H1 (cell line): ENCODE measurements around the gene IQGAP1. TPM values are rescaled to one million over a fixed set of nuclear protein-coding genes. Genes with fewer than 3 reads are reported as not detected.

Experiments
- CTCF ChIA-PET: fragments of 300-600 bp; sonication (Branson Sonifier 250); formaldehyde crosslinking; loops from one replicate; lab custom pipeline; 2021; ENCODE audit not compliant: partially characterized antibody; lab: Charles Lee
- POLR2A ChIA-PET: fragments of 300-600 bp; sonication (Branson Sonifier 250); formaldehyde crosslinking; loops from one replicate; lab custom pipeline; 2021; ENCODE audit warnings: inconsistent platforms; ENCODE audit not compliant: partially characterized antibody; lab: Charles Lee
- DNase-seq, 2 experiments: peaks; one replicate each; pipeline versions ENCODE4 v3.0.0 to v3.0.0-alpha.2; 2010 to 2022; ENCODE audit warnings: low spot score in 2 of 2, low read depth in 1 of 2, mixed read lengths in 1 of 2
- FAIRE-seq: peaks from 2 replicates; lab custom pipeline; 2011; peaks lifted over from hg19 to GRCh38; lab: Jason Lieb, UNC
- H2AFZ ChIP-seq: 2 replicates; pipeline ENCODE4 v1.8.1; 2012; ENCODE audit warnings: low read length, inconsistent platforms
- H2AK5ac ChIP-seq: 2 replicates; pipeline ENCODE4 v1.6.1; 2013; ENCODE audit warnings: low read depth, low read length
- H2BK120ac ChIP-seq: replicated peaks from 2 replicates; pipeline ENCODE3; 2013; ENCODE audit warnings: low read depth, low read length, inconsistent platforms
- H2BK12ac ChIP-seq: 2 replicates; pipeline ENCODE4 v1.6.1; 2013; ENCODE audit warnings: low read depth, low read length
- H2BK15ac ChIP-seq: 2 replicates; pipeline ENCODE4 v1.6.1; 2013; ENCODE audit warnings: low read length
- H2BK20ac ChIP-seq: 2 replicates; pipeline ENCODE4 v1.6.1; 2013; ENCODE audit warnings: low read length
- H2BK5ac ChIP-seq: 2 replicates; pipeline ENCODE4 v1.6.1; 2013; ENCODE audit warnings: low read depth, low read length
- H3K14ac ChIP-seq: 2 replicates; pipeline ENCODE4 v1.6.1; 2013; ENCODE audit warnings: inconsistent platforms; ENCODE audit not compliant: insufficient read length
- H3K18ac ChIP-seq: 2 replicates; pipeline ENCODE4 v1.6.1; 2013; ENCODE audit warnings: low read length; ENCODE audit errors: extremely low read depth
- H3K23ac ChIP-seq: 2 replicates; pipeline ENCODE4 v1.6.1; 2013; ENCODE audit warnings: inconsistent platforms; ENCODE audit not compliant: insufficient read length
- H3K23me2 ChIP-seq: 2 replicates; pipeline ENCODE4 v1.6.1; 2013; ENCODE audit warnings: low read depth, low read length
- H3K27ac ChIP-seq: 2 replicates; pipeline ENCODE4 v1.6.1; 2011; ENCODE audit warnings: low read depth, low read length, inconsistent platforms
- H3K27me3 ChIP-seq, 4 experiments: replicated peaks in 1 of 4; 1 replicate in 1 of 4; 2 replicates in 3 of 4; pipeline versions ENCODE4 v1.6.1 to v1.8.1; 2011 to 2013; ENCODE audit warnings: low read length in 3 of 4, mild to moderate bottlenecking in 3 of 4, inconsistent platforms in 2 of 4, mixed read lengths in 2 of 4, moderate library complexity in 1 of 4; ENCODE audit not compliant: control insufficient read depth in 3 of 4, insufficient read depth in 3 of 4; ENCODE audit errors: extremely low read depth in 1 of 4
- H3K36me3 ChIP-seq, 4 experiments: 2 replicates each; pipeline versions ENCODE4 v1.6.1 to v1.8.1; 2011 to 2013; ENCODE audit warnings: mild to moderate bottlenecking in 4 of 4, low read length in 3 of 4, moderate library complexity in 2 of 4, control low read depth in 1 of 4, inconsistent platforms in 1 of 4; ENCODE audit not compliant: insufficient read depth in 4 of 4, control insufficient read depth in 2 of 4
- H3K4ac ChIP-seq: replicated peaks from 2 replicates; pipeline ENCODE3; 2013; ENCODE audit warnings: low read length, low read depth, mixed read lengths, inconsistent platforms; ENCODE audit not compliant: insufficient read length
- H3K4me1 ChIP-seq, 4 experiments: replicated peaks in 1 of 4; 1 replicate in 1 of 4; 2 replicates in 3 of 4; pipeline versions ENCODE4 v1.6.1 to v1.8.1; 2011 to 2013; ENCODE audit warnings: low read length in 3 of 4, inconsistent platforms in 2 of 4, mixed read lengths in 1 of 4; ENCODE audit not compliant: insufficient read depth in 4 of 4, control insufficient read depth in 3 of 4
- H3K4me2 ChIP-seq, 2 experiments: 2 replicates each; pipeline versions ENCODE4 v1.6.1 to v1.8.1; 2011 to 2013; ENCODE audit warnings: low read depth in 2 of 2, low read length in 2 of 2, control low read depth in 1 of 2, inconsistent platforms in 1 of 2, mild to moderate bottlenecking in 1 of 2; ENCODE audit not compliant: insufficient read depth in 1 of 2
- H3K4me3 ChIP-seq, 4 experiments: fragments of 200-600, 300-600 bp in 1 of 4; sonication (generic), shearing (Covaris generic), sonication (Bioruptor Twin) in 1 of 4; 2 replicates each; pipeline versions ENCODE4 v1.5.1 to v1.8.1; 2011 to 2016; ENCODE audit warnings: low read length in 4 of 4, low read depth in 3 of 4, control low read depth in 2 of 4, inconsistent platforms in 2 of 4, mild to moderate bottlenecking in 2 of 4, mixed read lengths in 1 of 4, moderate library complexity in 1 of 4; ENCODE audit not compliant: insufficient read depth in 2 of 4; ENCODE audit errors: extremely low read depth in 1 of 4
- H3K56ac ChIP-seq: replicated peaks from 2 replicates; pipeline ENCODE3; 2013; ENCODE audit warnings: low read depth, mild to moderate bottlenecking, mixed read lengths, low read length, inconsistent platforms; ENCODE audit not compliant: insufficient read length
- H3K79me1 ChIP-seq: 2 replicates; pipeline ENCODE4 v1.6.1; 2013; ENCODE audit warnings: low read depth, low read length, control low read depth
- H3K79me2 ChIP-seq, 2 experiments: 2 replicates each; pipeline versions ENCODE4 v1.6.1 to v1.8.1; 2012 to 2013; ENCODE audit warnings: low read length in 2 of 2, mild to moderate bottlenecking in 2 of 2, inconsistent platforms in 1 of 2; ENCODE audit not compliant: insufficient read depth in 2 of 2, control insufficient read depth in 1 of 2
- H3K9ac ChIP-seq, 4 experiments: replicated peaks in 1 of 4; 1 replicate in 1 of 4; 2 replicates in 3 of 4; pipeline versions ENCODE4 v1.6.1 to v1.8.1; 2011 to 2013; ENCODE audit warnings: low read depth in 3 of 4, low read length in 3 of 4, control low read depth in 2 of 4, mild to moderate bottlenecking in 2 of 4, moderate library complexity in 2 of 4, inconsistent platforms in 1 of 4; ENCODE audit errors: extremely low read depth in 1 of 4
- H3K9me3 ChIP-seq, 2 experiments: 2 replicates each; pipeline versions ENCODE4 v1.6.1 to v1.8.1; 2012 to 2013; ENCODE audit warnings: mild to moderate bottlenecking in 2 of 2, moderate library complexity in 2 of 2, control low read depth in 1 of 2, inconsistent platforms in 1 of 2, low read depth in 1 of 2, low read length in 1 of 2, mixed read lengths in 1 of 2; ENCODE audit not compliant: insufficient read depth in 2 of 2
- H4K20me1 ChIP-seq, 2 experiments: replicated peaks in 1 of 2; 2 replicates each; pipeline versions ENCODE3 to v1.8.1; 2011 to 2013; ENCODE audit warnings: inconsistent platforms in 2 of 2, low read length in 2 of 2, mild to moderate bottlenecking in 1 of 2; ENCODE audit not compliant: insufficient read depth in 2 of 2, control insufficient read depth in 1 of 2
- H4K5ac ChIP-seq: 2 replicates; pipeline ENCODE4 v1.6.1; 2013; ENCODE audit warnings: low read length, low read depth, mixed read lengths, inconsistent platforms; ENCODE audit not compliant: insufficient read length
- H4K8ac ChIP-seq: 2 replicates; pipeline ENCODE4 v1.8.0; 2013; ENCODE audit warnings: mild to moderate bottlenecking, moderate library complexity, low read length, inconsistent platforms; ENCODE audit not compliant: insufficient read depth; ENCODE audit errors: extremely low read depth
- H4K91ac ChIP-seq: replicated peaks from 2 replicates; pipeline ENCODE3; 2013; ENCODE audit warnings: low read length, mixed read lengths, inconsistent platforms; ENCODE audit not compliant: insufficient read length
- HDAC2 ChIP-seq, 2 experiments: fragments of 300-600 bp in 1 of 2; sonication (generic) in 1 of 2; IDR thresholded peaks; 2 replicates each; pipeline ENCODE4 v1.6.1; 2011 to 2012; ENCODE audit warnings: low read depth in 2 of 2, low read length in 2 of 2, mild to moderate bottlenecking in 2 of 2, moderate library complexity in 2 of 2, borderline replicate concordance in 1 of 2, inconsistent platforms in 1 of 2
- JUN ChIP-seq: IDR thresholded peaks from 2 replicates; pipeline ENCODE4 v1.6.1; 2011; ENCODE audit warnings: low read depth, mild to moderate bottlenecking, improper control_type of control experiment, low read length
- JUND ChIP-seq: IDR thresholded peaks from 2 replicates; pipeline ENCODE4 v1.6.1; 2011; ENCODE audit warnings: mild to moderate bottlenecking, improper control_type of control experiment, low read length
- NANOG ChIP-seq: IDR thresholded peaks from 2 replicates; pipeline ENCODE4 v1.6.1; 2011; ENCODE audit warnings: low read length, low read depth, mild to moderate bottlenecking, inconsistent platforms; ENCODE audit not compliant: insufficient read depth, poor library complexity, severe bottlenecking
- RBBP5 ChIP-seq: IDR thresholded peaks from 2 replicates; pipeline ENCODE4 v1.7.1; 2012; ENCODE audit warnings: low read depth, mild to moderate bottlenecking, inconsistent platforms, low read length, moderate library complexity, borderline replicate concordance
- RNF2 ChIP-seq: fragments of 200-900, 300-1000 bp; sonication (generic); IDR thresholded peaks from 2 replicates; pipeline ENCODE4 v1.7.1; 2016; ENCODE audit warnings: borderline replicate concordance, low read depth, mild to moderate bottlenecking, antibody characterized with exemption, low read length; ENCODE audit not compliant: poor library complexity, severe bottlenecking; ENCODE audit errors: missing control alignments
- WGBS, 2 experiments: shearing (Covaris generic) in 1 of 2; methylation state at CpG; one replicate each; pipeline versions ENCODE4 v1.1.6 to v1.1.7; 2013 to 2015; ENCODE audit warnings: low lambda C conversion rate in 2 of 2, mixed read lengths in 2 of 2, inconsistent platforms in 1 of 2, low coverage in 1 of 2, missing lambda C conversion rate in 1 of 2; ENCODE audit not compliant: insufficient replicate concordance in 2 of 2, insufficient coverage in 1 of 2, insufficient read length in 1 of 2; ENCODE audit errors: extremely low coverage in 1 of 2, missing lambda C conversion rate in 1 of 2; 5-methylcytosine and 5-hydroxymethylcytosine counted together
- polyA plus RNA-seq, 7 experiments: library from polyadenylated mRNA; depleted of rRNA in 3 of 7; stranded (reverse) in 5 of 7; unstranded in 2 of 7; fragments of >200 nt in 5 of 7; fragments of 200-250 nt in 2 of 7; gene quantifications; 1 replicate in 5 of 7; 2 replicates in 1 of 7; 4 replicates in 1 of 7; pipeline versions ENCODE4 v1.2.1 to v1.2.3, GENCODE V29; 2011 to 2013; ENCODE audit warnings: missing spikeins in 2 of 7, mixed read lengths in 2 of 7
- total RNA-seq: library from RNA; stranded (reverse); fragmentation: NEBNext Ultra II Directional; extraction: Animal tissue kit (Norgen Biotek cat#: 25700); gene quantifications from 2 replicates; pipeline ENCODE4 v1.2.1, GENCODE V29; 2021

The IQGAP1 gene
- total and polyA plus RNA-seq, 2 of the 8 experiments (the other 6 are each of a cell fraction or from before 2014, with no cell fraction given) = 56.0 to 138 TPM

- POLR2A ChIA-PET = interaction anchor here (1.4 kb wide), 1 partner anchor 176 kb away, joined by 3 read pairs; no protein-coding TSS in a partner anchor
- no peaks in the 10 kb centered on the region for H3K79me2 ChIP-seq
- H3K27ac ChIP-seq = no peak overlapping the region
- no peak overlapping the region for H2BK5ac ChIP-seq
- H4K5ac ChIP-seq = no peak overlapping the region
- no peak overlapping the region for H2AK5ac ChIP-seq
- H2AFZ ChIP-seq = no peak overlapping the region
- H3K79me1 ChIP-seq = peaks cover 3% of the 10 kb centered on the region; the same call in 1 of the 2 replicates
- no peak overlapping the region for H3K23ac ChIP-seq
- CTCF ChIA-PET = interaction anchor here (1.1 to 2.7 kb wide), 3 partner anchors 12 to 150 kb away, joined by 3 to 11 read pairs (median 6); no protein-coding TSS in a partner anchor
- no peak overlapping the region for H3K4me2 ChIP-seq
- no peak overlapping the region for H3K9ac ChIP-seq
- no peak overlapping the region for H2BK12ac ChIP-seq
- no peak overlapping the region for H4K91ac ChIP-seq
- H3K4ac ChIP-seq = no peak overlapping the region
- H2BK15ac ChIP-seq = no peak overlapping the region
- H3K18ac ChIP-seq = no peak overlapping the region
- DNase-seq (no peak), FAIRE-seq (no peak)
- H3K56ac ChIP-seq = no peak overlapping the region
- TF ChIP-seq NANOG (no peak), HDAC2 (IDR thresholded peaks at IDR 0.05; ENCODE audit: borderline replicate concordance in 1 of 2, low read depth in 2 of 2, low read length in 2 of 2) (no peak), JUN (no peak), RBBP5 (no peak), RNF2 (no peak), JUND (no peak)
- H3K27me3 ChIP-seq = no peaks in the 10 kb centered on the region
- H3K9me3 ChIP-seq = no peaks in the 10 kb centered on the region
- no peaks in the 10 kb centered on the region for H3K23me2 ChIP-seq
- H2BK120ac ChIP-seq = no peak overlapping the region
- no peak overlapping the region for H4K8ac ChIP-seq
- H3K4me1 ChIP-seq = no peaks in the 10 kb centered on the region
- no peak overlapping the region for H3K14ac ChIP-seq
- H4K20me1 ChIP-seq = peaks cover 0 to 2% of the 10 kb centered on the region in 2 experiments
- no peak overlapping the region for H2BK20ac ChIP-seq
- peaks cover 7 to 46% (median 32%) of the 10 kb centered on the region in 4 experiments; a peak in 6 of 8 replicates for H3K36me3 ChIP-seq
- 89% methylated on average over 2 of the region's 2 CpGs; no CpG with 5 or more reads in 1 of the 2 experiments for WGBS, 2 experiments
- H3K4me3 ChIP-seq = no peak overlapping the region
These were observed 81.7 kb downstream of the IQGAP1 start for GRCh38 chr15:90469723-90470122.
